Loucy (cell line): ENCODE results near the gene NSUN6.

Source experiments
- H2AFZ ChIP-seq: fragments of 200-600 bp; sonication (generic); 2 replicates; pipeline ENCODE4 v1.6.0; 2016; ENCODE audit warnings: antibody characterized with exemption, mild to moderate bottlenecking, low read length, moderate library complexity
- H3F3A ChIP-seq: fragments of 200-600 bp; 2 replicates; pipeline ENCODE4 v1.6.0; 2016; ENCODE audit warnings: antibody characterized with exemption, low read depth, mild to moderate bottlenecking
- H3K27me3 ChIP-seq: fragments of 200-600 bp; sonication (generic); 2 replicates; pipeline ENCODE4 v1.6.1; 2014; ENCODE audit warnings: low read length, mild to moderate bottlenecking; ENCODE audit not compliant: insufficient read depth, poor library complexity, severe bottlenecking
- H3K36me3 ChIP-seq: fragments of 200-600 bp; sonication (generic); 2 replicates; pipeline ENCODE4 v1.6.1; 2016; ENCODE audit warnings: low read length; ENCODE audit not compliant: insufficient read depth
- H3K4me1 ChIP-seq: fragments of 200-600 bp; sonication (generic); 2 replicates; pipeline ENCODE4 v1.5.1; 2014; ENCODE audit warnings: low read length, mild to moderate bottlenecking; ENCODE audit not compliant: insufficient read depth, poor library complexity, severe bottlenecking
- H3K4me2 ChIP-seq: fragments of 200-600 bp; sonication (generic); 2 replicates; pipeline ENCODE4 v1.6.0; 2014; ENCODE audit warnings: antibody characterized with exemption, low read length, low read depth, mild to moderate bottlenecking; ENCODE audit not compliant: poor library complexity, severe bottlenecking
- H3K4me3 ChIP-seq: fragments of 200-600 bp; sonication (generic); 2 replicates; pipeline ENCODE4 v1.5.1; 2014; ENCODE audit warnings: low read length, mild to moderate bottlenecking, mixed read lengths; ENCODE audit not compliant: poor library complexity, severe bottlenecking
- H3K79me2 ChIP-seq: fragments of 200-600 bp; sonication (generic); 2 replicates; pipeline ENCODE4 v1.6.1; 2014; ENCODE audit warnings: low read length; ENCODE audit not compliant: insufficient read depth
- H3K9ac ChIP-seq: fragments of 200-600 bp; sonication (generic); 2 replicates; pipeline ENCODE4 v1.6.0; 2014; ENCODE audit warnings: mild to moderate bottlenecking, low read depth, low read length, moderate library complexity; ENCODE audit not compliant: poor library complexity, severe bottlenecking
- H3K9me2 ChIP-seq: fragments of 200-600 bp; sonication (generic); replicated peaks from 2 replicates; pipeline ENCODE4 v1.6.1; 2016; ENCODE audit warnings: low read depth, low read length, mixed read lengths
- H3K9me3 ChIP-seq: fragments of 200-600 bp; sonication (generic); 2 replicates; pipeline ENCODE4 v1.6.1; 2014; ENCODE audit warnings: mild to moderate bottlenecking, antibody characterized with exemption, low read length, low read depth; ENCODE audit not compliant: insufficient read depth
- H4K20me1 ChIP-seq: fragments of 200-600 bp; sonication (generic); 2 replicates; pipeline ENCODE4 v1.6.0; 2014; ENCODE audit warnings: antibody characterized with exemption, low read length, mild to moderate bottlenecking; ENCODE audit not compliant: insufficient read depth, poor library complexity, severe bottlenecking
- EZH2phosphoT487 ChIP-seq: fragments of 200-600 bp; IDR thresholded peaks from 2 replicates; pipeline ENCODE4 v1.6.1; 2018; ENCODE audit warnings: antibody characterized with exemption, mild to moderate bottlenecking, moderate library complexity, borderline replicate concordance
- TF ChIP-seq, protein P1 (sequence below): fragments of 200-600 bp; sonication (generic); conservative IDR thresholded peaks from 2 replicates; pipeline ENCODE4 v1.5.1; 2014; ENCODE audit warnings: mild to moderate bottlenecking, antibody characterized with exemption, low read length

NSUN6 gene

DNA sequence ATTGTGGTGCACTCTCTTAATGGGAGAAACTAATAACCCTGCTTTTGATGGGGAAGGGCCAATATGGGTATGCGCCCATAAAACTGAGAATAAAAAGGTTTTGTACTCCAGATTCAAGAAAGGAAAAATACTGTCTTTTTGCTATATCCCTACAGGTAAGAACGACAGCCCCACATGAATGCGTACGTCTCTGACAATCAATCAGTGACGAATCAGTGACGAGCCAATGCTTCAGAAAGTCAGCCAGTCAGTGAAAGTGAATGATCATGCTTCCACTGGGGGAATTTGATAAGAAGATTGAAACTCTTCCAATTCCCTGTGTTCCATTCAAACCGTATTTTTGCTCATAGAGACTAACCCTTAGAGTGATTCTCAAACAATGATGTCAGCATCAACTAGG, 34.2 kb upstream of the NSUN6 start:
- H3K4me1 ChIP-seq: no peaks in the 10 kb centered on the region

DNA sequence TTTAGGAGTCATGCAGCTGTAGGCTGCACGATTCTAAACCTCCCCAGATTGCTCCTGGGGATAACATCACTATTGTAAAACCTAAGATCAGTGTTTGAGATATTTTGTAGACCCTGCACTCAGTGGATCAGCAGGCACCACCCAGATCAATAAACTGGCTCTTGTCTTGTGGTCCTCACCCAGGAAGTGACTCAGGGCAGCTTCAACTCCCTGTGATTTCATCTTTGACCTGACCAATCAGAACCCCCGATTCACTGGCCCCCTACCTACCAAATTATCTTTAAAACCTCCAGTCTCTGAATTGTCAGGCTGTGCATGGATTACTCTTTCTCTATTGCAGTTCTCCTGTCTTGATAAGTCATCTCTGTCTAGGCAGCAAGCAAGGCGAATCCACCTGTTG, 33.6 kb upstream of the NSUN6 start:
- no peak overlapping the region for H3K4me2 ChIP-seq
- H3K27me3 ChIP-seq: no peaks in the 10 kb centered on the region
- no peaks in the 10 kb centered on the region for H3K9me2 ChIP-seq

More for the DNA sequence above, 34.2 kb upstream of the NSUN6 start:
- Histone ChIP-seq H2AFZ (no peak overlapping the region), H3K79me2 (no peaks in the 10 kb centered on the region), H4K20me1 (no peaks in the 10 kb centered on the region), H3K9me3 (no peaks in the 10 kb centered on the region), H3K27me3 (no peaks in the 10 kb centered on the region), H3K9ac (no peak overlapping the region), H3K36me3 (peaks cover 3% of the 10 kb centered on the region; the same call in 1 of the 2 replicates), H3K9me2 (no peaks in the 10 kb centered on the region), H3K4me2 (no peak overlapping the region), H3F3A (no peaks in the 10 kb centered on the region), H3K4me3 (no peak overlapping the region)
- TF ChIP-seq, protein P1, sequence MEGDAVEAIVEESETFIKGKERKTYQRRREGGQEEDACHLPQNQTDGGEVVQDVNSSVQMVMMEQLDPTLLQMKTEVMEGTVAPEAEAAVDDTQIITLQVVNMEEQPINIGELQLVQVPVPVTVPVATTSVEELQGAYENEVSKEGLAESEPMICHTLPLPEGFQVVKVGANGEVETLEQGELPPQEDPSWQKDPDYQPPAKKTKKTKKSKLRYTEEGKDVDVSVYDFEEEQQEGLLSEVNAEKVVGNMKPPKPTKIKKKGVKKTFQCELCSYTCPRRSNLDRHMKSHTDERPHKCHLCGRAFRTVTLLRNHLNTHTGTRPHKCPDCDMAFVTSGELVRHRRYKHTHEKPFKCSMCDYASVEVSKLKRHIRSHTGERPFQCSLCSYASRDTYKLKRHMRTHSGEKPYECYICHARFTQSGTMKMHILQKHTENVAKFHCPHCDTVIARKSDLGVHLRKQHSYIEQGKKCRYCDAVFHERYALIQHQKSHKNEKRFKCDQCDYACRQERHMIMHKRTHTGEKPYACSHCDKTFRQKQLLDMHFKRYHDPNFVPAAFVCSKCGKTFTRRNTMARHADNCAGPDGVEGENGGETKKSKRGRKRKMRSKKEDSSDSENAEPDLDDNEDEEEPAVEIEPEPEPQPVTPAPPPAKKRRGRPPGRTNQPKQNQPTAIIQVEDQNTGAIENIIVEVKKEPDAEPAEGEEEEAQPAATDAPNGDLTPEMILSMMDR: no peak
- TF ChIP-seq EZH2phosphoT487: no peak

DNA sequence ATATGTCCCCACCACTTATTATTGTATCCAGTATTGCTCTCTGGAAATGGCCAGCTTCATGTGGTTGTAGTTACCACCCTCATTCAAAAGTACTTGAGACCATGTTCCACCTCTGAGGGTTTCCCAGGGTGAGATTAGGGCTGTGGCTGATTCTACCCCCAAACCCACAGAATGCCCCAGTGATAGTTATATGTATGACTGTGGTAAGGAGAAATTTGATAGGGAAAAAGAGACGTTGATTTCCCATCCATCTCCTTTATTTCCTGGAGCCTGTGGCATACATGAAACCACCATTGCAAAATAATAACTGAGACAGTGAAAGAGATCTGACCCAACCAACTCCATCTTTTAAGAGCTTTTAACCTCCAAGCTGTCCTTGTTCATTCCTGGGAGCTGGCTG, 33.0 kb upstream of the NSUN6 start:
- Histone ChIP-seq H3K4me1 (no peaks in the 10 kb centered on the region), H3F3A (no peaks in the 10 kb centered on the region), H3K4me2 (no peak overlapping the region), H3K27me3 (no peaks in the 10 kb centered on the region), H3K79me2 (no peaks in the 10 kb centered on the region), H3K9ac (no peak overlapping the region), H3K9me2 (no peaks in the 10 kb centered on the region), H2AFZ (no peak overlapping the region), H4K20me1 (no peaks in the 10 kb centered on the region), H3K4me3 (no peak overlapping the region), H3K9me3 (no peaks in the 10 kb centered on the region), H3K36me3 (peaks cover 3% of the 10 kb centered on the region; the same call in 1 of the 2 replicates)
- TF ChIP-seq, protein P1: no peak
- TF ChIP-seq EZH2phosphoT487: no peak

More for the DNA sequence above, 33.6 kb upstream of the NSUN6 start:
- Histone ChIP-seq H3K36me3 (peaks cover 3% of the 10 kb centered on the region; the same call in 1 of the 2 replicates), H3K4me1 (no peaks in the 10 kb centered on the region), H3K79me2 (no peaks in the 10 kb centered on the region), H3K4me3 (no peak overlapping the region), H2AFZ (no peak overlapping the region), H3K9me3 (no peaks in the 10 kb centered on the region), H3K9ac (no peak overlapping the region), H3F3A (no peaks in the 10 kb centered on the region), H4K20me1 (no peaks in the 10 kb centered on the region)
- no peak for TF ChIP-seq EZH2phosphoT487
- TF ChIP-seq, protein P1: no peak
